Adipocyte (in vitro differentiated cells): ENCODE results near the gene NCOA6.
"Not testable (repeated sequence)": the region's sequence is repeated elsewhere in the genome, so short reads cannot be mapped to it uniquely, and the experiment has no call there.

Experiments
- DNase-seq: peaks from one replicate; pipeline ENCODE4 v3.0.0-alpha.2; 2015; ENCODE audit warnings: low read depth
- H3K27me3 ChIP-seq: replicated peaks from 2 replicates; pipeline ENCODE4 v1.7.0; 2013; ENCODE audit warnings: mild to moderate bottlenecking, low read length, moderate library complexity; ENCODE audit not compliant: control insufficient read depth, insufficient read depth
- H3K36me3 ChIP-seq: 2 replicates; pipeline ENCODE4 v1.7.0; 2013; ENCODE audit warnings: low read length, mild to moderate bottlenecking, moderate library complexity; ENCODE audit not compliant: control insufficient read depth, insufficient read depth, severe bottlenecking
- H3K4me1 ChIP-seq: 2 replicates; pipeline ENCODE4 v1.7.0; 2013; ENCODE audit warnings: mild to moderate bottlenecking, low read length, moderate library complexity; ENCODE audit not compliant: control insufficient read depth, insufficient read depth
- H3K4me3 ChIP-seq: 2 replicates; pipeline ENCODE4 v1.7.0; 2013; ENCODE audit warnings: mild to moderate bottlenecking, low read length, moderate library complexity
- H3K9ac ChIP-seq: 2 replicates; pipeline ENCODE4 v1.7.0; 2013; ENCODE audit warnings: mild to moderate bottlenecking, low read length, moderate library complexity
- H3K9me3 ChIP-seq: 2 replicates; pipeline ENCODE4 v1.7.0; 2013; ENCODE audit warnings: mild to moderate bottlenecking, low read length, moderate library complexity; ENCODE audit not compliant: control insufficient read depth

The NCOA6 gene

GRCh38 chr20:34717230-34718095 lies 108.0 kb downstream of the NCOA6 start:
- no peaks in the 10 kb centered on the region for H3K9me3 ChIP-seq
- H3K4me3 ChIP-seq, result no peak overlapping the region
- peaks cover 34% of the 10 kb centered on the region for H3K36me3 ChIP-seq
- DNase-seq, result no peak
- H3K4me1 ChIP-seq, result peaks cover 17% of the 10 kb centered on the region
- no peaks in the 10 kb centered on the region for H3K27me3 ChIP-seq
- no peak overlapping the region for H3K9ac ChIP-seq

GRCh38 chr20:34716921-34717229 lies 108.6 kb downstream of the NCOA6 start:
- Histone ChIP-seq H3K27me3 (no peaks in the 10 kb centered on the region), H3K9me3 (no peaks in the 10 kb centered on the region), H3K4me3 (no peak overlapping the region), H3K4me1 (peaks cover 17% of the 10 kb centered on the region), H3K36me3 (peaks cover 36% of the 10 kb centered on the region), H3K9ac (no peak overlapping the region)
- no peak for DNase-seq

- Histone ChIP-seq H3K9ac (no peak overlapping the region), H3K36me3 (peaks cover 31% of the 10 kb centered on the region), H3K9me3 (no peaks in the 10 kb centered on the region), H3K4me3 (no peak overlapping the region), H3K4me1 (peaks cover 17% of the 10 kb centered on the region), H3K27me3 (no peaks in the 10 kb centered on the region)
- no peak for DNase-seq
Measured at GRCh38 chr20:34715384-34715783, 110.1 kb downstream of the NCOA6 start.

- H3K4me3 ChIP-seq, H3K9me3 ChIP-seq, DNase-seq, H3K27me3 ChIP-seq, H3K9ac ChIP-seq: not testable (repeated sequence)
- Histone ChIP-seq H3K36me3 (peaks cover 23% of the 10 kb centered on the region), H3K4me1 (peaks cover 17% of the 10 kb centered on the region)
Measured at GRCh38 chr20:34713944-34714515, 111.4 kb downstream of the NCOA6 start.

GRCh38 chr20:34713194-34713943 lies 112.1 kb downstream of the NCOA6 start:
- DNase-seq, result peak; percentile 97
- no peaks in the 10 kb centered on the region for H3K9me3 ChIP-seq
- H3K4me1 ChIP-seq, result peaks cover 18% of the 10 kb centered on the region
- peaks cover 23% of the 10 kb centered on the region for H3K36me3 ChIP-seq
- no peaks in the 10 kb centered on the region for H3K27me3 ChIP-seq
- no peak overlapping the region for H3K9ac ChIP-seq
- no peak overlapping the region for H3K4me3 ChIP-seq

GRCh38 chr20:34712525-34713192 lies 112.8 kb downstream of the NCOA6 start:
- DNase-seq, result no peak
- peaks cover 24% of the 10 kb centered on the region for H3K4me1 ChIP-seq
- H3K4me3 ChIP-seq, result no peak overlapping the region
- H3K9ac ChIP-seq, result no peak overlapping the region
- no peaks in the 10 kb centered on the region for H3K27me3 ChIP-seq
- peaks cover 19% of the 10 kb centered on the region for H3K36me3 ChIP-seq
- no peaks in the 10 kb centered on the region for H3K9me3 ChIP-seq

GRCh38 chr20:34711813-34712430 lies 113.5 kb downstream of the NCOA6 start:
- H3K4me3 ChIP-seq, result no peak overlapping the region
- H3K4me1 ChIP-seq, result peaks cover 24% of the 10 kb centered on the region
- no peaks in the 10 kb centered on the region for H3K27me3 ChIP-seq
- DNase-seq, result no peak
- H3K9ac ChIP-seq, result no peak overlapping the region
- H3K9me3 ChIP-seq, result no peaks in the 10 kb centered on the region
- peaks cover 16% of the 10 kb centered on the region for H3K36me3 ChIP-seq

- no peaks in the 10 kb centered on the region for H3K9me3 ChIP-seq
- no peak overlapping the region for H3K9ac ChIP-seq
- no peak for DNase-seq
- no peaks in the 10 kb centered on the region for H3K27me3 ChIP-seq
- H3K4me1 ChIP-seq, result peaks cover 28% of the 10 kb centered on the region
- H3K4me3 ChIP-seq, result no peak overlapping the region
- peaks cover 16% of the 10 kb centered on the region for H3K36me3 ChIP-seq
Measured at GRCh38 chr20:34710861-34711574, 114.4 kb downstream of the NCOA6 start.

GRCh38 chr20:34710568-34710839 lies 114.9 kb downstream of the NCOA6 start:
- peaks cover 31% of the 10 kb centered on the region for H3K4me1 ChIP-seq
- H3K4me3 ChIP-seq, result no peak overlapping the region
- no peak for DNase-seq
- no peaks in the 10 kb centered on the region for H3K9me3 ChIP-seq
- no peaks in the 10 kb centered on the region for H3K27me3 ChIP-seq
- no peak overlapping the region for H3K9ac ChIP-seq
- peaks cover 16% of the 10 kb centered on the region for H3K36me3 ChIP-seq

GRCh38 chr20:34709831-34710567 lies 115.5 kb downstream of the NCOA6 start:
- H3K27me3 ChIP-seq, result no peaks in the 10 kb centered on the region
- H3K4me1 ChIP-seq, result peaks cover 32% of the 10 kb centered on the region
- peak overlapping the region; percentile 74 for H3K9ac ChIP-seq
- peaks cover 16% of the 10 kb centered on the region for H3K36me3 ChIP-seq
- H3K9me3 ChIP-seq, result no peaks in the 10 kb centered on the region
- DNase-seq, result peak; percentile 85
- peak overlapping the region; percentile 78 for H3K4me3 ChIP-seq
